Vagina (tissue), 2 donors: Measurements from ENCODE around the gene KIRREL3.

ENCODE experiments used
- CTCF ChIP-seq, 3 experiments: fragments of 450-650 bp in 2 of 3; fragments of 200-600 bp in 1 of 3; sonication (generic) in 1 of 3; IDR thresholded peaks; one replicate each; pipeline ENCODE4 v1.5.1; 2017 to 2019; ENCODE audit warnings: antibody characterized with exemption in 3 of 3, mild to moderate bottlenecking in 2 of 3, moderate library complexity in 2 of 3
- POLR2A ChIP-seq, 2 donors: fragments of 450-650 bp; IDR thresholded peaks; one replicate each; pipeline ENCODE4 v1.6.1; 2017; ENCODE audit warnings: antibody characterized with exemption in 2 of 2, mild to moderate bottlenecking in 2 of 2, moderate library complexity in 2 of 2

- no peak for TF ChIP-seq POLR2A (IDR thresholded peaks at IDR 0.05)
- TF ChIP-seq CTCF (IDR thresholded peaks at IDR 0.05), result no peak
Measured at GRCh38 chr11:126383339-126384335, 616.9 kb downstream of the KIRREL3 start.
